ENCODE measurements around the gene SDHAF2.
"Not testable (repeated sequence)": the region's sequence is repeated elsewhere in the genome, so short reads cannot be mapped to it uniquely, and the experiment has no call there.

The SDHAF2 gene

GRCh38 chr11:61429691-61430582, at the start of gene SDHAF2, which contains the start of gene CPSF7:
Gene SDHAF2, plus strand, starts transcription at chr11:61430124. Its CDS starts 23 bp downstream, at chr11:61430147.
Gene CPSF7, minus strand, starts transcription at chr11:61429975. Its CDS starts 740 bp downstream, at chr11:61429235.
- FAIRE-seq: peak; percentile 79
- DNase-seq (ENCODE audit: insufficient read length, low spot score): peak; percentile 88

- FAIRE-seq (no peak), DNase-seq (ENCODE audit: insufficient read length, low spot score) (no peak)
Measured at GRCh38 chr11:61380884-61381283, 49.0 kb upstream of the SDHAF2 start.

- DNase-seq (ENCODE audit: insufficient read length, low spot score); FAIRE-seq: not testable (repeated sequence)
Measured at GRCh38 chr11:61383859-61384258, 46.1 kb upstream of the SDHAF2 start.

- DNase-seq (ENCODE audit: insufficient read length, low spot score) (no peak), FAIRE-seq (no peak)
Measured at GRCh38 chr11:61384271-61385242, 45.4 kb upstream of the SDHAF2 start.

- no peak for FAIRE-seq
Measured at GRCh38 chr11:61390161-61390560, 39.8 kb upstream of the SDHAF2 start.

GRCh38 chr11:61392981-61393595, 36.8 kb upstream of the SDHAF2 start:
- DNase-seq (ENCODE audit: insufficient read length, low spot score) (peak; percentile 28), FAIRE-seq (peak; percentile 44)

More at GRCh38 chr11:61390161-61390560, 39.8 kb upstream of the SDHAF2 start:
- no peak for DNase-seq (ENCODE audit: insufficient read length, low spot score)

GRCh38 chr11:61401173-61401572, 28.8 kb upstream of the SDHAF2 start:
- FAIRE-seq (no peak), DNase-seq (ENCODE audit: insufficient read length, low spot score) (no peak)

GRCh38 chr11:61401573-61401972, 28.4 kb upstream of the SDHAF2 start:
- no peak for FAIRE-seq

GRCh38 chr11:61403658-61404057, 26.3 kb upstream of the SDHAF2 start:
- DNase-seq (ENCODE audit: insufficient read length, low spot score) (no peak), FAIRE-seq (no peak)

More at GRCh38 chr11:61401573-61401972, 28.4 kb upstream of the SDHAF2 start:
- DNase-seq (ENCODE audit: insufficient read length, low spot score): no peak

- no peak for FAIRE-seq
- DNase-seq (ENCODE audit: insufficient read length, low spot score): no peak
Measured at GRCh38 chr11:61404103-61404502, 25.8 kb upstream of the SDHAF2 start.

- FAIRE-seq: no peak
Measured at GRCh38 chr11:61404641-61405040, 25.3 kb upstream of the SDHAF2 start.

GRCh38 chr11:61406067-61406466, 23.9 kb upstream of the SDHAF2 start:
- DNase-seq (ENCODE audit: insufficient read length, low spot score) (no peak), FAIRE-seq (no peak)

More at GRCh38 chr11:61404641-61405040, 25.3 kb upstream of the SDHAF2 start:
- no peak for DNase-seq (ENCODE audit: insufficient read length, low spot score)

- DNase-seq (ENCODE audit: insufficient read length, low spot score): no peak
- no peak for FAIRE-seq
Measured at GRCh38 chr11:61406991-61407728, 22.8 kb upstream of the SDHAF2 start.

- no peak for FAIRE-seq
Measured at GRCh38 chr11:61411589-61411988, 18.3 kb upstream of the SDHAF2 start.

GRCh38 chr11:61413496-61413895, 16.4 kb upstream of the SDHAF2 start:
- no peak for DNase-seq (ENCODE audit: insufficient read length, low spot score)
- no peak for FAIRE-seq

More at GRCh38 chr11:61411589-61411988, 18.3 kb upstream of the SDHAF2 start:
- DNase-seq (ENCODE audit: insufficient read length, low spot score): no peak

GRCh38 chr11:61414547-61414946, 15.4 kb upstream of the SDHAF2 start:
- FAIRE-seq: no peak
- DNase-seq (ENCODE audit: insufficient read length, low spot score): no peak

- DNase-seq (ENCODE audit: insufficient read length, low spot score): no peak
- no peak for FAIRE-seq
Measured at GRCh38 chr11:61415381-61415780, 14.5 kb upstream of the SDHAF2 start.

GRCh38 chr11:61416941-61417340, 13.0 kb upstream of the SDHAF2 start:
- no peak for FAIRE-seq
- no peak for DNase-seq (ENCODE audit: insufficient read length, low spot score)

- FAIRE-seq (no peak), DNase-seq (ENCODE audit: insufficient read length, low spot score) (no peak)
Measured at GRCh38 chr11:61417670-61418069, 12.3 kb upstream of the SDHAF2 start.

- DNase-seq (ENCODE audit: insufficient read length, low spot score) (no peak), FAIRE-seq (no peak)
Measured at GRCh38 chr11:61418136-61418535, 11.8 kb upstream of the SDHAF2 start.

Measured in GM19239 (cell line).